Activated CD8-positive, alpha-beta memory T cell treated with anti-CD3 and anti-CD28 coated beads, Interleukin-2, amount 50 U/mL, for 1 hour (primary cell): ENCODE data around the gene PLSCR1.

ENCODE experiments used
- DNase-seq: peaks from one replicate; pipeline ENCODE4 v3.0.0-alpha.2; 2020; ENCODE audit errors: extremely low read depth

PLSCR1 gene, protein sequence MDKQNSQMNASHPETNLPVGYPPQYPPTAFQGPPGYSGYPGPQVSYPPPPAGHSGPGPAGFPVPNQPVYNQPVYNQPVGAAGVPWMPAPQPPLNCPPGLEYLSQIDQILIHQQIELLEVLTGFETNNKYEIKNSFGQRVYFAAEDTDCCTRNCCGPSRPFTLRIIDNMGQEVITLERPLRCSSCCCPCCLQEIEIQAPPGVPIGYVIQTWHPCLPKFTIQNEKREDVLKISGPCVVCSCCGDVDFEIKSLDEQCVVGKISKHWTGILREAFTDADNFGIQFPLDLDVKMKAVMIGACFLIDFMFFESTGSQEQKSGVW

DNA sequence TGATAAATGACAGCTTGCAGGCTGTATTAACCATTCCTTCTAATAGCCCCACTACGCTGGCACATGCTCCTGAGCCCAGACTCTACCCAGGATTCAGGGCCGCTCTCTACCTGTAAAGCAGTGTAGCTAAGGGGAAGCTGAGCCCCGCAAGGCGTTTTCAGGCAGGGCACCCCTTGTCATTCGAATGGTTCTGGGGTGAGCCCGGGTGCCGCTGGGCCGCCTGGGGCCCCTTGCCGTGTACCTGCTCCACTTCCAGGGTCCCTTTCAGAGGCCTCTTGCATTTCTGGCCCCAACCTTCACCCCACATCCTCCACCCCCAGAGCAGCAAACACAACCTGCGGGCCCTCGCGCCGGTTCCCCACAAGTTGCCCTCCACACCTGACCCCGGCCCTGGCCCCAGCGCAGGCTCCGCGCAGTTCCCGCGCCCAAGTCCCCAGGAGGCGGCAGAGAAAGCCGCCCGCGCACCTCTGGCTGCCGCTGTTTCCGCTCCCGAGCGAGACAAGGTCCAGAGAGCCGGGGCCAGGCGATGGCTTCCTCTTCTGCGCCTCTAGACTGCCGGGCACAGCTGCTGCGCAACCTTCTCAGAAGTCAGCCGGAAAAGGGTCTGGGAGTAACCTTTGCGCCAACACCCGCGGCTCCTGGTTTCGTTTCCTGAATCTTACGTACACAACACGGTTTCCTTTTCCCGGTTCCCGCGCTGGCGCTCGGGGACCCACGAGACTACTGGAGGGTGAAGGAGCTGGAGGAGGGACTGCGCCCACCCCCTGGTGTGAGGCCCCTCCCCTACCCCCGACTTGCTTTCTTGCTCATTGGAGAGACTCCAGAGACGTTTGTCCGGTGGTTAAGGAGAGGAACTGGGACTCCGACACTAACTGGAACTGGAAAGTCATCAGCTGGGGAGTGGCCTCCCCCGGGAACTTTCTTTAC is at the start of gene PLSCR1:
Gene PLSCR1 (minus strand): TSS at position 606 of the 927 bp plus-strand sequence. CDS start 8,055 bp downstream, outside the sequence.
- DNase-seq = peak; percentile 25

DNA sequence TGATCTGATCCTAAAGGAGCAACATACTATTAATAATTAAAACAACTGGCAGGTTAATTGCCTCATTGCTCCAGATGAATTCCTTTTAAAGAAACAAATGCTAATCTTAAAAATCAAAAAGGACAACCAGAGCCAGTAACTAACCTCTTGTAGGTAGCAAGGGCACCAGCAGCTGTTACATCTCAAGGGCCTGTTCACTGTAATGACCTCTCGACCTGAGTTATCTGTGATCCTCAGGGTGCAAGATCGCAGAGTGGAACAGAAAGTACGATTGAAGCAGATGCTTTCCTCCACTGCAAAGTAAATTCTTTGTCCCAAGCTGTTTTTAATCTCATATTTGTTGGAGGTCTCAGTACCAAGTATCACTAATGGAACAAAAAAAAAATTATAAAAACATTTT is 49.4 kb upstream of the PLSCR1 start:
- no peak for DNase-seq

DNA sequence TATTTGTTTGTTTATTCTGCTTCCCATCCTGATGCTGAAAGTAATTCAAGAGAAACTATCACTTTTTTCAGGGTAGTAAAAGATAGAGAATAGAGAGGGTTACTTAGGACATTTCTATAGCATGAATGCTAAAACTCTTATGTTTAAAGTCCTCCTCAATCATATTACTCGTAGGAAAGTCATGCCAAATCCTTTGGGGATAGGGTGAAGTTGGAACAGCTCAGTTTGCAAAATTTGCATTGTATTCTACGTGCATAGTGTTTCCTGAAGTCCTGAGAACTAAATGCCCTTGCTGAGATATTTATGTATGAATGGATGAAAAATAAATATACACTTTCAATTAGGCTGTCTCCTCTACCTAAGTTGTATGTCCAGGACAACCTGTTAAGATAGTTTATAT is 46.1 kb upstream of the PLSCR1 start:
- no peak for DNase-seq

DNA sequence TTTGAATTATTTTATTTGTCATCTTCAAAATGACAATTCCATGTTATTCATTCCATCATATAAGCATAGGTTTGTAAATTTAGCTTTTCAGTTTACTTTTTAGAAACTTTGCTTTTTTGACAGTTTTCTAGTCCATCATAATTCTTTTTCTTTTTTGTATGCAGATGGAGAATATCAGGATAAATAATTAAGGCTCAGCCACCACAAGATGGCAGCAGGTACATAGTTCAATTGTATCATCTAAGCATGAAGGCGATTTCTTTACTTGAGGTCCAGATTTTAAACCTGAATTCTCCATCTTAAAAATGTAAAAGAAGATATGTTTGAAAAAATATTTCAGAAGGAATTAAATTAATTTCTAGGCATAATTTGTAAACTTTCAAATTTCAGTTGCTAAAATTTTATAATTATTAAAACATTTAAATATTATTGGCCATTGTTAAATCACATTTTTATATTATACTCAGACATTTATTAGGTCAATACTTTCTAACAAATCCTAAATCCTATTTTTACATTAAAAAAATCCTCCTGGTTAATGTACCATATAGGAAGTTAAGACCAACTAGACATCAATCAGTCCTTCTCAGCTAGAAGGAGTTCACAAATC is 45.6 kb upstream of the PLSCR1 start:
- DNase-seq = no peak

DNA sequence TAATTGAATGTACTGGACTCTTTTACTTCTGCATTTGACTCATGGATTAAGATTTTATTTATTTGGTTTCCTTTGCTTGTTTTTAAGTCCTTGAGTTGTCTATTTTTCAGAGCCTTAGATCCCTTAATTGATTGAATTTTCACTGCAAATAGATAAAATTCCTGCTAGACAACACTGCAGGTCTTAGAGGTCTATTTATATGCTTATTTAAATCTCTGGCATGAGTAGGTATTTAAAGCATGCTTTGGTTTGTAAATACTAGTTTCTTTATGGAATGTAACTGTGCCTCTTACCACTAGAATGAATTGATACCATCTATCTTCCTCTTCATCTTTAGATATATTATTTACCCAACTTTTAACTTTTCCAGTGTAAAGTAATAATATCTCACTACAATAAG is 40.7 kb upstream of the PLSCR1 start:
- no peak for DNase-seq

DNA sequence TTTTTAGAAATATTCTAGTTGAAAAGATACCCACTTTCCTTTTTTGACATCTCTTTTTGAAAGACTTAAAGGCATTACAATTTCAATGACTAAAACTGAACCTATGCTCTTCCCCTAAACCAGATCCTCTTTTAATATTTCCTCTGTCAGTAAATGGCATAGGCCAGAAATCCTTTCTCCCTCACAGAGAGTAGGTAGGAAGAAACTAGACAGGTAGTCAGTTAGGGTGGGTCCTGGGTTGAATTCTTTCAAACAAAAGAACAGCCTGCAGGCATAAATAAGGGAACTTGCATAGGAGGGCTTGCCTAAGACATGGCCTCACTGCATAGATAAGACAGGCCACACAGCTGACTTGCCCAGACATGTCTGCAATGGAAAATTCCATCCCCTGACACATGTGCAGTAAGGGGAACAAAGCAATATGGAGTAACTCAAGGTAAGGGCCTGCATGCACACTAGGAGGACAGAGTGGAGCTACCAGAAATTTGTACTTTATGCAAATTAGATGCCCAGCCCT is 37.6 kb upstream of the PLSCR1 start:
- DNase-seq = no peak

DNA sequence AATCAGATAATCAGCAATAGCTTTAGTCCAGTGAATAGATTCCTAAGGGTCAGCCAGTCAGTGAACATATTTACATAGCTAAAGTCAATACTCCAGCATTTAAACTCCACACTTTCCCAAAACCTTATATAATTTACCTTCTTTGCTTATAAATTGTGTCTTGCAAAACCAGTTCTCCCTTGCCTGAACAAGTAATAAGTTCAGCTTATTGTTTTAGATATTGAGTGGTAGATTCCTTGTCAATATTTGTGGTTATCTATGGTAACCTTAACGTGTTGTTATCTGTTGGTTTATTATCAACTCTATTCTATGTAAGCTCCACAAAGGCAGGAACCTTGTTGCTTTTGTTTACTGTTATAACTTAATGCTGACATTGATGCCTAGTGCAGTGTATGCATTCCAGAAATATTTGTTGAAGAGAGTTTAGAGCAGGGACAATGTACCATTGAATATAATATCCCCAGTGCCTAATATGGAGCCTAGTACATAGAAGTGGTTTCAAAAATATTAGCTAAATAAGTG is 36.7 kb upstream of the PLSCR1 start:
- no peak for DNase-seq

DNA sequence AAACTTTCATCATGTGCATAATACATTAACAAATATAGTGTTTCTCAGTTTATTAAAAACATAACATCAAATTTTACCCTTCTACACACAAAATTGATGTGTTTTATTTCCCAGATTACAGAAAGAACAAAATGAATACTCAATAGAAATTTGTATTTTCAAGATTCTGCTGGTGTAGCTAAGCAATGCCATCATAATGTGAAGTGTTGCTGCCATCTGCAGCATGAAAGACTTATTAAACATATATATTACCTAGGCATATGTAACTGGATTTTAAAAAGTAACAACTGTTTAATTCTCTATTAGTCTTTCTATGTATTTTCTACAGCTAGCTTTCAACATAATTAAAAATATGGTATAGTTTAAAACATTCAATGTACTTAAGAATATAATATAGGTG is 33.3 kb upstream of the PLSCR1 start:
- no peak for DNase-seq

DNA sequence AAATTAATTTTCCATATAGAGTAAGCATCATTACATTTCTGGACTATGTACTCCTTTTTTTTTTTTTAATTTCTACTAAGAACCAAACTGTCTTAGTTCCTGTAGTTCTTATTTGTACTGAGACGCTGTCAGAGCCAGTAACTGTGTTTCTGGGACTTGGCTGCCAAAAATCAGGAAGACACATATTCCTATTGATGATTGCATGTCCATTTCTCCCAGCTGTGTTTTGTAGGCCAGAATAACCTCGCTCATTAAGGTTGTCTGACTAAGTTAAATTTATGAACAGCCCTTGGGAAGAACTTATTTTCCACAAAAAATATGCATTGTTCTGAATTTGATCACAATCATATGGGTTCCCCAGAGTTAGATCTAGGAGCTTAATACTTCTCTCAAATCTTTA is 31.2 kb upstream of the PLSCR1 start:
- no peak for DNase-seq

DNA sequence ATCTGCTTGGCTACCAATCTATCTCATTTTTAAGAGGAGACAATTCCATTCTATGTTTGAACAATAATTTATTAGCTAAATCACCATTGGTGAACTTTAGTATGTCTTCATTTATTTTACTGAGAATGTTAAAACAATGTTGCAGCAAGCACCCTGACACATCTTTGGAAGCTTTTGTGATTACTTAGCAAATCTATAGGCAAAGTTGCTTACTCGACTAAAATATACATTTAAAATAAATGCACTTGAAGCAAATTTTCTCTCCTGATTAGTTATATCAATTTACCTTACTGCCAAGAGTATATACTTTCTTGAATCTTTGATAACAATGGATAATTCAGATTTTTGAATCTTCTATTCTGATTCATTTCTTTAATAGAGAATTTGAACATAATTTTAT is 29.8 kb upstream of the PLSCR1 start:
- DNase-seq = no peak

DNA sequence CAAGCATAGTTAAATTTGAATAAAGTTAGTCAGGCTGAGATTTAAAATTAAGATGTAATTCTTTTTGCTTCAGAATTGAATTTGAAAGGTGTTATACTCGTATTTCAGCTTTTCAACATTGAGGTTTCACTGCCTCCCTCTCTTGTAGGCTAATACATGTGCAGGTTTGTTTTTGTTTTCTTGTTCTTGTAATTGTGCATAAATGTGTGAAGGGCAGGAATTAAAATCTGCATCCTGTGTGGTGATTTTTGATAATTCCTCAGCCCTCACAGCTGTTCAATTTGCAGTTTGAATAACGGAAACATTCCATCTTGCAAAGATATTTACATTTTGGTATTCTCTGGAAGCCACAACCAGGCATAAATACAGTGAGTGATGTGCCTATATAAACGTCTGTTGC is 24.9 kb upstream of the PLSCR1 start:
- no peak for DNase-seq

DNA sequence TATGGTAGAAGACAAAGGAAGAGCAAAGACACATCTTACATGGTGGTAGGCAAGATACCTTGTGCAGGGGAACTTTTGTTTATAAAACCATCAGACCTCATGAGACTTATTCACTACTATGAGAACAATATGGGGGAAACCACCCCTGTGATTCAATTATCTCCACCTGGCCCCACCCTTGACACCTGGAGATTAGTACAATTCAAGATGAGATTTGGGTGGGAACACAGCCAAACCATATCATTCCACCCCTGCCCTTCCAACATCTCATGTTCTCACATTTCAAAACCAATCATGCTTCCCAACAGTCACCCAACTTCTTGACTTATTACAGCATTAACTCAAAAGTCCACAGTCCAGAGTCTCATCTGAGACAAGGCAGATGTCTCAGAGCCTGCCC is 21.7 kb upstream of the PLSCR1 start:
- no peak for DNase-seq

DNA sequence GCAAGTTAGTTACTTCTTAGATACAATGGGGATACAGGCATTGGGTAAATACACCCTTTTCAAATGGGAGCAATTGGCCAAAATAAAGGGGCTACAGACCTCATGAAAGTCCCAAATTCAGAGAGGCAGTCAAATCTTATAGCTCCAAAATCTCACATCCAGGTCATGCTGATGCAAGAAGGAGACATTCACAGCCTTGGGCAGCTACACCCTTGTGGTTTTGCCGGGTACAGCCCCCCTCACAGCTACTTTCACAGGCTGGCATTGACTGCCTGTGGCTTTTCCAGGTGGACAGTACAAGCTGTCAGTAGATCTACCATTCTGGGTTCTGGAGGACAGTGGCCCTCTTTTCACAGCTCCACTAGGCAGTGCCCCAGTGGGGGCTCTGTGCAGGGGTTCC is 17.5 kb upstream of the PLSCR1 start:
- DNase-seq = no peak

DNA sequence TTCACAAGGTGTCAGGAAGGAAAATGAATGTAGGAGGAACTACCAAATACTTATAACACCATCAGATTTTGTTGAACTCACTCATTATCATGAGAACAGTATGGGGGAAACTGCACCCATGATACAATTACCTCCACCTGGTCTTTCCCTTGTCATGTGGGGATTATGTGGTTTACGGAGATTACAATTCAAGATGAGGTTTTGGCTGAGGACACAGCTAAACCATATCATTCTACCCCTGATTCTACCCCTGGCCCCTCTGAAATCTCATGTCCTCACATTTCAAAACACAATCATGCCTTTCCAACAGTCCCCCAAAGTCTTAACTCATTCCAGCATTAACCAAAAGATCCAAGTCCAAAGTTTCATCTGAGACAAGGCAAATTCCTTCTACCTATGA is 17.1 kb upstream of the PLSCR1 start:
- no peak for DNase-seq

DNA sequence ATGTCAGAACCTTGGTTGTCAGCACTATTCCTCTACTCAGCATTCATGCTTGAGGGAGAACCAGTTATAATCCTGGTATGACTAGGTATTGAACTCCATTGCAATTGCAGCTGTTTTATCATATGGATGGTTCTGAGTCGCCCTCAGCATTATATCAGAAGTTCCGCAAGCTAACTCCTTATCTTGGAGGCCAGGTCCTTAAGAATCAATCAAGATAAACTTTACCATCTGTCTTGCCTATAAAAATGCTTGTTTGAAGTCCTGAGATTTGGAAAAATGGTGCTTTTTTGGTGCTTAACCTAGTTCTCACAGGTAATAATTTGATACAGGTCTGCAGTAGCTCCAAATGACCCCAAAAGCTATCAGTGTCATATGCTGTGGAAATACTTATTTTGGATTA is 16.3 kb upstream of the PLSCR1 start:
- no peak for DNase-seq

DNA sequence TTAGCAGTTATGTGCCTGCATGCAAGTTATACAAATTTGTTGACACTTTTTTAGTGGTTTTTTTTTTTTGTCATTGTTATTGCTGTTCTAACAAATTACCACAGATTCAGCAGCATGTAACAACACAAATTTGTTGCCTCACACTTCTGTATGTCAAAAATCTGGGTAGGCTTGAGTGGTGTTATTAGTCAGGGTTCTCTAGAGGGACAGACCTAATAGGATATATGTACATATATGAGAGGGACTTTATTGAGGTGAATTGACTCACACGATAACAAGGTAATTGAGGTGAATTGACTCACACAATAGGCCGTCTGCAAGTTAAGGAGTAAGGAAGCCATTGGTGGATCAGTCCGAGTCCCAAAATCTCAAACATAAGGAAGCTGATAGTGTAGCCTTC is 15.0 kb upstream of the PLSCR1 start:
- no peak for DNase-seq

DNA sequence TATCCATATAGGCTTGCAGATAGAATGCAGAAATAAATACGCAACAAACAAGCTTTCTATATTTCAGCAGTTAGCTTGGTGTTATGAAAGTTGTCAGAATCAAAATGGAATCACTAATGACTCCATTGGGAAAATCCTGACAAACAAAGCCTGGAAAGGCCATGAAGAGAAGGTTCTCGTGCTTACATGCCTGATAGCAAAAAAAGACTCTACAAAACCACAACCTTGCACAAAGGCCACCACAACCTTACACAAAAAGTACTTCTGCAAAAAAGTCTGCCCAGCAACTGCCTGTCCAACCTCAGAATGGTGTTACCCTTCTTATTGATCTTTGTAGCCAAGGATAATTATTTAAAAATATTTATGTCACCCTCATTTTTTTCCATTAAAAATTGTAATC is 14.4 kb upstream of the PLSCR1 start:
- no peak for DNase-seq

DNA sequence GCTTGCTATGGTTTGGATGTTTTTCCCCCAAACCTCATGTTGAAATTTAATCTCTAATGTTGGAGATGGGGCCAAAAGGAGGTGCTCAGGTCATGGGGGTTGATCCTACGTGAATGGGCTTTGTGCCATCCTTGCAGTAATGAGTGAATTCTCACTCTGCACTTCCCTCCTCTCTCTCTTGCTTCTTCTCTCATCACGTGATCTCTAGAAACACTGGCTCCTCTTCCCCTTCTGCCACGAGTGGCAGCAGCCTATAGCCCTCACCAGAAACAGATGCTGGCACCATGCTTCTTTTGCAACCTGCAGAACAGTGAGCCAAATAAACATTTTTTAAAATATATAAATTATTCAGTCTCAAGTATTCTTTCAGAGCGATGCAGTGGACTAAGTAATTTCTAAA is 13.3 kb upstream of the PLSCR1 start:
- no peak for DNase-seq

DNA sequence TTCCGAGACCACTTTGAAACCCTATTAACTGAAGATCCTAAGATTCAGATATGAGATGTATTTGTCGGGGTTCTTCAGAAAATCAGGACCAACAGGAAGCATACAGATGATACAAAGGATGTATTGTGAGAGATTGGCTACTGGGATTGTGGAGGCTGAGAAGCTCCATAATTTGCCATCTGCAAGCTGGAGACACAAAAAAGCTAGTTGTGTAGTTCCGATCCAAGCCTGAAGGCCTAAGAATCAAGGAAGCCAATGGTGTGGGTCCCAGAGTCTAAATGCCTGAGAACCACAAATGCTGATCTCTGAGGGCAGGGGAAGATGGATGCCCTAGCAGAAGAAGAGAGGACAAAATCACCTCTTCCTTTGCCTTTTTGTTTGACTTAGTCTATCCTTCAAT is 10.9 kb upstream of the PLSCR1 start:
- no peak for DNase-seq

DNA sequence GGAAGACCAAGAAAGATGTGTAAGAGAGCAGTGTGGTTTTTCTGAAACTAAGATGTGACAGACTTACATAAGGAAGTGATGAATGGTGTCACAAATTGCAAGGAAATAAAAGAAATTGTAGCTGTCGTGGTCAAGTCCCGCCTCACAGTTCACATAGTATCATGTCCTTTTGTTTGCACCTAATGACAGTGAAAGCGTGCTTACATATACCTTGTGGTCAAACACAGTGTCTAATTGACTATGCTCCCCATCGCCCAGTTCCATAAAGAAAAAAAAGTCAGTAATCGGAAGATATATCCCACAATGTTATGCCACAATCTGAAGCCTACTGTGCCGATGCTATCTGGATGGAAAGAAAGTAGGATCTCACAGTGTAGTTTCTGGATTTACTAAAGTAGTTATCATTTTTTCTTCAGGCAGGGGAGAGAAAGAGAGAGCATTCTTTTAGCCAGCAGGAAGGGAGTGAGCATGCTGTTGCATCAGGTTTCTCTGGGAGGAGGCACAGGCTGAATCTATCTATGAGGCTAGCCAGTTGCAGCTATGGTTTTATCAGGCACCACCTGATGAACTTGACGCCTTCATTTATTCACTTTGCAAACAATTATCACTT is 9.8 kb upstream of the PLSCR1 start:
- DNase-seq = no peak

DNA sequence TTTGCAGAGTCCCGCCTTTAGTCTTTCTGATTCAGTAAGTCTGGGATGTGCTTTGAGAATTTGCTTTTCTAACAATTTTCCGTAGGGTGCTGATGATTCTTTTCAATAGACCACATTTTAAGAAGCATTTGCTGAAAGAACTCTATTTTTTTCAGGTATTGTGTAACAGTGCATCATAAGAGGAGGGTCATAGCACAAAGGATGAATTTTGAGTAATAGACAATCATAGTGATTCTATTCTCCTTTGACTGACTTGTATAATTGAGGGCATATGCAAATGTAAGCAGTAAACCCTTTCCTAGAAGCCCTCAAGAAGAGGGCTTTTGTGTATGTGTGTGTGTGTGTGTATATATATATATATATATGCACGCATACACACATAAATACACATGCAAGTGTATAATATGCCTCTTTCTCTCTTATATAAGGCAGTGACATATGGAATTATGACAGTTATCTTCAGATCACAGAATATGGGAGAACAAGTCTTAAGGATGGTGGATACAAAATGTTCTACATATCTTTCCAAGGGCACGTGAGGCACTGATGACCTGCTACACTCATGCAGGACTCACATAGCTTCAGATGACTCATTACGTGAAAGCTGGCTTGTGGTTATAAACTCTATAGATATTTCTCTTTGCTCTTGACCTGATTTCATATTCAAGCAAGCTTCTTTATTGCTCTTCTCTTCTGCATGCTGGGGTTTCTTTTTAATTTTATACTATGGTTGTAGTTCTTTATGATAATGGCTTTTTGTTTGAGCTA is 6.5 kb upstream of the PLSCR1 start:
- DNase-seq = no peak
